Amniotic epithelial cell (primary cell): ENCODE measurements around the gene DOK3.
"Not testable (repeated sequence)": the region's sequence is repeated elsewhere in the genome, so short reads cannot be mapped to it uniquely, and the experiment has no call there.

Source experiments
- DNase-seq: peaks from one replicate; pipeline ENCODE4 v3.0.0-alpha.2; 2010; ENCODE audit warnings: low read depth

The DOK3 gene

GRCh38 chr5:177497292-177498012 lies 12.2 kb downstream of the DOK3 start, which contains the start of gene PDLIM7:
PDLIM7 (minus strand) TSS chr5:177497604; CDS start chr5:177496512, 1,092 bp downstream.
- DNase-seq: peak; percentile 95

- peak; percentile 91 for DNase-seq
These were observed 12.8 kb downstream of the DOK3 start for GRCh38 chr5:177496727-177497291.

- peak; percentile 70 for DNase-seq
These were observed 13.4 kb downstream of the DOK3 start for GRCh38 chr5:177496070-177496726.

GRCh38 chr5:177495243-177496060 lies 14.2 kb downstream of the DOK3 start:
- peak; percentile 96 for DNase-seq

- peak; percentile 87 for DNase-seq
These were observed 15.1 kb downstream of the DOK3 start for GRCh38 chr5:177494346-177495195.

GRCh38 chr5:177493795-177494345 lies 15.8 kb downstream of the DOK3 start:
- no peak for DNase-seq

- DNase-seq: no peak
These were observed 16.8 kb downstream of the DOK3 start for GRCh38 chr5:177492841-177493240.

- no peak for DNase-seq
These were observed 17.5 kb downstream of the DOK3 start for GRCh38 chr5:177491983-177492746.

- no peak for DNase-seq
These were observed 18.1 kb downstream of the DOK3 start for GRCh38 chr5:177491429-177491945.

GRCh38 chr5:177490992-177491391 lies 18.6 kb downstream of the DOK3 start:
- DNase-seq: no peak

GRCh38 chr5:177490311-177490991 lies 19.2 kb downstream of the DOK3 start:
- DNase-seq: no peak

GRCh38 chr5:177489119-177489716 lies 20.4 kb downstream of the DOK3 start:
- DNase-seq: no peak

- DNase-seq: no peak
These were observed 21.7 kb downstream of the DOK3 start for GRCh38 chr5:177487975-177488374.

GRCh38 chr5:177487144-177487543 lies 22.5 kb downstream of the DOK3 start:
- no peak for DNase-seq

- DNase-seq: no peak
These were observed 23.4 kb downstream of the DOK3 start for GRCh38 chr5:177486256-177486655.

GRCh38 chr5:177485753-177486152 lies 23.9 kb downstream of the DOK3 start:
- not testable (repeated sequence) for DNase-seq

- DNase-seq: no peak
These were observed 24.6 kb downstream of the DOK3 start for GRCh38 chr5:177484902-177485549.
